Omental fat pad (tissue), 4 donors: Measurements from ENCODE around the gene PRKAR1B. TPM values are rescaled to one million over a fixed set of nuclear protein-coding genes. Genes with fewer than 3 reads are reported as not detected.

ENCODE experiments used
- ATAC-seq: fragments of 150-250 bp; one replicate; pipeline ENCODE4 v1.9.1; 2016; ENCODE audit warnings: mild to moderate bottlenecking, moderate library complexity; ENCODE audit not compliant: low FRiP score
- DNase-seq: peaks from one replicate; pipeline ENCODE4 v3.0.0-alpha.2; 2019; ENCODE audit warnings: low spot score
- CTCF ChIP-seq, 3 donors: fragments of 450-650 bp; IDR thresholded peaks; one replicate each; pipeline ENCODE4 v1.5.1; 2016 to 2017; ENCODE audit warnings: antibody characterized with exemption in 3 of 3, mild to moderate bottlenecking in 3 of 3, moderate library complexity in 2 of 3
- total RNA-seq, 4 donors: library from RNA; depleted of rRNA; stranded (reverse); fragments of >200 nt; gene quantifications; one replicate each; pipeline ENCODE4 v1.1.0, GENCODE V29; 2016

Gene PRKAR1B
- total RNA-seq, 4 donors from 2014 or later: 9.0 to 11.4 (median 10.3) TPM

GRCh38 chr7:524800-525199, 202.3 kb downstream of the PRKAR1B start:
- no peak for TF ChIP-seq CTCF (IDR thresholded peaks at IDR 0.05)
- DNase-seq (no peak), ATAC-seq (no peak)

- ATAC-seq: no peak
Measured at GRCh38 chr7:523347-524336, 203.4 kb downstream of the PRKAR1B start.

GRCh38 chr7:522951-523314, 204.1 kb downstream of the PRKAR1B start:
- no peak for TF ChIP-seq CTCF (IDR thresholded peaks at IDR 0.05)
- DNase-seq (no peak), ATAC-seq (no peak)

More at GRCh38 chr7:523347-524336, 203.4 kb downstream of the PRKAR1B start:
- no peak for TF ChIP-seq CTCF (IDR thresholded peaks at IDR 0.05)
- DNase-seq: no peak

GRCh38 chr7:522071-522950, 204.8 kb downstream of the PRKAR1B start:
- no peak for DNase-seq
- no peak for ATAC-seq
- no peak for TF ChIP-seq CTCF (IDR thresholded peaks at IDR 0.05)

GRCh38 chr7:521221-522070, 205.6 kb downstream of the PRKAR1B start:
- TF ChIP-seq CTCF (IDR thresholded peaks at IDR 0.05): no peak
- ATAC-seq (no peak), DNase-seq (no peak)

GRCh38 chr7:520503-521161, 206.4 kb downstream of the PRKAR1B start:
- no peak for DNase-seq
- no peak for TF ChIP-seq CTCF (IDR thresholded peaks at IDR 0.05)
- no peak for ATAC-seq
